Left colon (tissue), 2 donors: ENCODE data around the gene VSTM4. TPM values are rescaled to one million over a fixed set of nuclear protein-coding genes. Genes with fewer than 3 reads are reported as not detected.

ENCODE experiments used
- ATAC-seq: fragments of 200-7000 bp; cut with Tn5 transposase; one replicate; pipeline ENCODE4 v1.9.1; 2020; ENCODE audit warnings: mild to moderate bottlenecking, moderate library complexity
- DNase-seq, 2 donors: peaks; one replicate each; pipeline ENCODE4 v3.0.0-alpha.2; 2020
- intact Hi-C, 2 donors: fragments of 100-400 bp; cut with DNase I in 1 of 2; cut with micrococcal nuclease in 1 of 2; formaldehyde crosslinking; loops; one replicate each; pipeline versions ENCODE4 v1.11.2 to v1.14.0; 2022; cut with DNase I, micrococcal nuclease
- total RNA-seq, 2 donors: library from RNA; stranded (reverse); fragmentation: NEBNext Ultra II Directional; extraction: Animal tissue kit (Norgen Biotek cat#: 25700); gene quantifications; one replicate each; pipeline ENCODE4 v1.2.1, GENCODE V29; 2021
- donor health status: DM: no; HTN: no; CAD: no.
- donor health status: DM: yes; HTN: yes; CAD: no.

VSTM4 gene
- total RNA-seq, 2 donors from 2014 or later, result 1.4 to 3.5 TPM

DNA sequence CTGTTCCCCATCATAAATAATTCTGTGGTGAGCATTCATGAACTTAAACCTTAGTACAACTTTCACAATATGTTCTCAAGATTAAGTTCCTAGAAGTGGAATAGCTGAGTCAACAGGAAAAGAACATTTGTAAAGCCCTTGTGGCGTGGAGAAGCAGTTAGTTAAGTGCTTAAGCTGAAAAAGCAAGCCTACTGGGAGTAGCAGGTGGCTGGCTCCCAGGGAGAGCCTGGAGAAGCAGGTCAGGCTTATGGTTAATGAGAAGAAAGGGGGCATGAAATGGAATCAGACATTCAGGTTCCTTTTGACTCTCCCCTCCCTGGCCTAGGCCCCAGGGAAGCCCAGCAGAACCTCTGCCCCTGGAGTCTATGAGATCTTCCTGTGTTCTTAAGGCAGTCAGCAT, 35.3 kb downstream of the VSTM4 start:
- ATAC-seq, result no peak
- intact Hi-C loops, result no loop called here
- DNase-seq, result no peak

DNA sequence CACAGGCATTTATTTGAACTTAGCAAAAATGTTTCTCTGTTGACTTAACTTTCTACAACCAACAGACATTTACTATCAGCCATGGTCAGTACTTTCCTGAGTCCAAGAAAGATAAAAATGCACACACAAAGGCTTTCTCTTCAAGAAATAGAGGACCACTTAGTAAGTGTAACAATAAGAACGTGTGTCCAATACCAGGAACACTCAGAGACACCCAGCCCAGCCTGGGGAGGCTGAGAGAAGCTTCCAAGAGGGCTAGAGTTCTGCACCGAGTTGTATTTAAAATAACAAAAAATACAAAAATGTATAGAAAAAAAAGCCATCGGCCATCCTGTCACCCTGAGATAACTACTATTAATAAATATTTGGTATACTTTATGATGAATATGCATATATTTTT, 35.8 kb downstream of the VSTM4 start:
- intact Hi-C loops, result no loop called here
- no peak for ATAC-seq
- no peak for DNase-seq

DNA sequence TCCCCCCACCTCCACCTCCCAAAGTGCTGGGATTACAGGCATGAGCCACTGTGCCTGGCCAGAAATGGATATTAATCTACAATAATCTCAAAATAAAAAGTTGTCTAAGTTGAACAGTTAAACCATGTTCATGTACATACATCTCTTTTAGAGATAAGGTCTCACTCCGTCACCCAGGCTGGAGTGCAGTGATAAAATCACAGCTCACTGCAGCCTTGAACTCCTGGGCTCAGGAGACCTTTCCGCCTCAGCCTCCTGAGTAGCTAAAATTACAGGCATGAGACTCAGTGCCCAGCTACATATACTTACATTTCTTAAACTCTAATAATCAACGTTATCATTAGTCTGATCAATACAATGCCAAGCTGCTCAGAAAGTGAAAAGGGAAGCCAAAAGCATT, 36.2 kb downstream of the VSTM4 start:
- no peak for DNase-seq
- ATAC-seq, result no peak
- intact Hi-C loops, result no loop called here

DNA sequence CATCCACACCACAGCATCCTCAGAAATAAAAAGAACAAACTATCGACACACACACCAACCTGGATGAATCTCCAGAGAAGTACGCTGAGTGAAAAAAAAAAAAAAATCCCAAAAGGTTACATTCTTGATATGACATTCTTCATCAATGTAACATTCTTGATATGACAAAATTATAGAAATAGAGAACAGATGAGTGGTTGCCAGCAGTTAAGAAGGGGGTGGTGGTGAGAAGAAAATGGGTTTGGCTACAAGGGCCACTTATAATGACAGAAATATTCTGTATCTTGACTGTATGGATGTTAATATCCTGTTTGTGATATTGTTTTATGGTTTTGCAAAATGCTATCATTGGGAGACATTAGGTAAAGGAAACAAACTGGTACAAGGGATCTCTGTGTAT, 36.9 kb downstream of the VSTM4 start:
- DNase-seq, result no peak
- intact Hi-C loops, result no loop called here
- ATAC-seq, result no peak

DNA sequence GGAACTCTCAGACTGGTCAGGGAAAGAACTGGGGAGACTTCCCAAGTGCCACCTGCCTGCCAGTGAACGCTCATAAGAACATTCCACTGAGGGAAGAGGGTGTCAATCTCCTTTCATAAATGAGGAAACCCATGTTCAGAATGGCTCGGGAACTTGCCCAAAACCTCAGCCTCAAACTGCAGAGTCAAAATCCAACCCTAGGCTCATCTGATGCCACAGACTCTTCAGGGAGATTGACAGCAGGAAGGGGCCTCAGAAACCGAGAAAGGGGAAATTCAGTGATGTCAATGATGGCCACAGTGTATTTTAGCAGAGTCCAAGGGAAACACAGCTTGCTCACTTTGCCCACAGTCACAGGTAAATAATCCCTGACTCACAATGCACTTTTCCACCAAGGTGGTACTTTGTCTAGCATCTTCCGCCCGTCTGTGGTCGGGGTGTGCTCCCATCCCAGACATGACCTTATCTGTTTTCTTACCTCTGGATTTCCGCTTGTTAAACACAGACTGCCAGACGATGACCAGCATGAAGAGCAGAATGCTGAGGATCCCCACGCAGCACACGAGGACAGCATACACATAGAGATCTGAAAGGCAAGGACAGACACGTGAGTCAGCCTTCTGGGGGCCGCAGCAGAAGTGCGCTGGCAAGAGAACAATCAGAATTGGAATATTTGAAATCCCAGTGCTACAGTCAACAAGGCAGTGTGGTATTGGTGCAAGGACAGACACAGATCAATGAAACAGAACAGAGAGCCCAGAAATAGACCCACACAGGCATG, 38.4 kb downstream of the VSTM4 start:
- no peak for DNase-seq
- ATAC-seq, result no peak
- intact Hi-C loops, result no loop called here

DNA sequence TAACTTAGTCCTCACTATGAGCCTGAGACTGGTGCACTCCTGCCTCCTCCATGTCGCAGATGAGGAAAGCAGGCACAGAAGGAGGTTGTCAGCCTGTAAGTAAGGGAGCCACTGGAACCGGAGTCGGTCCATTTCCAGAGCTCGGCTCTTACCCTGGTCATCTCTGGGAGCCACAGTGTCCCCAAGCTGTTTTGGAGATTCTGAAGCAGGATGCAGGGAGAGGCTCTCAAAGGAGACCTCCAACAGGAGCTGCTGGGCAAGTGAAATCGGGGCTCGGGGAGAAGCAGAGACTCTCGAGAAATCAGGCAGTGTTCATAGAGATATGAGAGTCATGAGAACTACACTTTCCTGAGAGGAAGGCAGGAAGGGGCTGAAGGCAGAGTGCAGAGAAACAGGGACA, 39.0 kb downstream of the VSTM4 start:
- no peak for DNase-seq
- ATAC-seq, result no peak
- intact Hi-C loops, result no loop called here

DNA sequence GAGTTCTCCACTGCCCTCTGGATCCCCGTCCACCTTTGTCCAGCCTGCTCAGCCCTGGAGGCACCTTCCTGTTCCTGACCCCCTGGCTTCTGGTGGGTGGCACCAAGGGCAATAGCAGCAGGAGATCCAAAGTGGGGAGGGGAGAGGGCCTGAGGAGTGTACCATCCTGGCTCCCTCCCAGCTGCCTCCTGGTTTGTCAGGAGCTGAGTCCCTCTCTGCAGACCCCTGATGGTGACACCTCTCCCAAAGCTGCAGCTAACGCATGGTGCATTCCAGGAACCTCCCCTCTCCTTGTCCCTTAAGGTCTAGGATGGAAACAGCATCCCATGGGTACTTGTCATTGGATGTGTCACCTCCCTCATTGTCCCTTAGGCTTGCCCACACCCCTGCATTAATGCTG, 39.6 kb downstream of the VSTM4 start:
- intact Hi-C loops, result no loop called here
- no peak for DNase-seq
- ATAC-seq, result no peak

DNA sequence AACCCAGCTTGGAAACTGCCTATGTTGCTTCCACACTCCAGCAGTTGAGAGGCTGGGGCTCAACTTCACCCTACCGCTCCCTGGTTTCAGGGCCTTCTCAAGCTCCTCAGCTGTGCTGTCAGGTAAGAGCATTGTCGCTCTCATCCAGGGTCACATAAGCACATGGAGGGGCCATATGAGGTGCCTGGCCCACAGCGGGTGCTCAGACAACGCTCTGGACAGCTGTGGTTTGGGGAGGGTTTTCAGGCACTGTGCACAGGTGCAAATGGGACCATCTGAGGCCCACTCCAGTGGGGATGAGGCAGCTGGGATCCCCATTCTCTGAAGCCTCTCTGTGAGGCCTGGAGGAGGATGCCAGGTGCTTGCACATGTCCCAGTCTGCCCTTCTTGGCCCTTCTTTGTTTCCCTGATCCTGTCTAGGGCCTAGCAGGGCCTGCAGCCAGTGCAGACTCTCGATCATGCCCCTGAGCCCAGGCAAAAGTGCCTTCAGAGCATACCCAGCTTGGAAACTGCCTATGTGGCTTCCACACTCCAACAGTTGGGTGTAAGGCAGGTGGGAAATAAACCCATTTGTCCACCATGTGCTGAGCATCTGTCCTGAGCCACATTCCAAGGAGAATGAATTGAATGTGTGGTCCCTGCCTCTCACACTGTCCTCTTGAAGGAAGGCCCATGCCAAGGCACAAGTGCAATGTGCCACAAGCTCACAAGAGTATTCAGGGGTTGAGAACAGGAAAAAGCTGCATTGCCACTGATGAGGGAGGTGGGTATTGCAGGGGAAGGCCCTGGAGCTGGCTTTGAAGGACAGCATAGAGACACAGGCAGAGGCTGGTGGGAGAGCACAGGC, 40.3 kb downstream of the VSTM4 start:
- ATAC-seq (no peak), DNase-seq (no peak)
- intact Hi-C loops, result no loop called here

DNA sequence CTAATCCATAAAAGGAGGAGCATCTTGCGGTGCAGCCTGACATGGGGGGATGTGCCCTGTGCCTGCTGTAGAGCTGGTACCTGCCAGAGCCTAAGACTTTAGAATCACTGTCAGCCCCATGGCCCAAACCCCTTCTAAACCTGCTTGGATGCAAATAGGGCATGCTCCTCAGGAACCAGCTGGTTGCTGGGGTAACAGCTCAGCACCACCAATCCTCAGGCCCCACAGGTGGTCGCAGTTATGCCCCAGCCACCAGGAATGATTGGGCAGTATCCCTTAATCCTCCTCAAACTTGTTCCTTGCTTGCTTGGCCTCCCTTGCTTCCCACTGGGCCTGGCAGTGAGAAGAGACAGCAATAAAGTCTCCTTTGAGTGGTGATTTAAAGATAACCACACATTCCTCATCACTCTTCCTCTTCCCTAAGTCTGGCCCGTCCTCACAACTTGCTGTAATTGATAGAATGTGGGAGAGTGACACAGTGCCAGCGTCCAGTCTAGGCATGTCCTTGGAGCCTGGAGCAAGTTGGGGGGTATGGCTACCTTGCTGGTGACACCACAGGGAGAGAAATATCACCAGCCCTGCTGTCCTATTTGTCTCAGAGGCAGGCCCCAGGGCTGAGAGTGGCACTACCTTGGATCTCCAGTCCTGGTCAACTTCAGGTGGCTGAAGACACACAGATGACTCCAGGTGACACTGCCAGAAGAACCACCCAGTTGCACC, 43.0 kb downstream of the VSTM4 start:
- DNase-seq, result no peak
- no peak for ATAC-seq
- intact Hi-C loops, result no loop called here

DNA sequence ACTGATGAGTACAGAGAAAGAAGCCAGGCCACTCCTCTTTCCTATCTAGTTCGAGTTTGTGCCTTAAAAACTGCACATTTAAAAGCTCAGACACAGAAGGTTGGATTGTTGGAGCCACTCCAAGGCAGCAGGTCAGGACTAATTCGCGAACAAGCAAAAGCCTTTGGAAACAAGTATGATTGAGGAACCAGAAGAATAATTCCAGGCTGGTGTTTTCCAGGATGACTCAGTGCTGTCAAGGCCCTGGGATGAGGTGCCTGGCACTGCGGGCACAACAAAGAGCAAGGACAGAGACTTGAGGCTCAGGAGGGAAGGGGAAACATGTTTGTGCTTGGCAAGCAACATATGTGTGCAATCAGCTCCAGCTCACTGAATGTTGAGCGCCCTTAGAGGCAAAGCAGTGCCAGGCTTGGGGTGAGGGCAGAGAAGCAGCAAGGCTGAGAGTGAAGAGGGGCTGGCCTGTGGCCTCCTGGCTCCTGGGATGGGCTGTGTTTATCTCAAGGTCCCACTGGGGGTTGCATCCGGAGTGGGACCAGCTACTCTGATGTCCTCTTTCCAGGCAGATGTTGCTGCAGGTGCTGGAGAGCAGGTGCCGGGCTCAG, 44.1 kb downstream of the VSTM4 start:
- intact Hi-C loops, result no loop called here
- no peak for ATAC-seq

DNA sequence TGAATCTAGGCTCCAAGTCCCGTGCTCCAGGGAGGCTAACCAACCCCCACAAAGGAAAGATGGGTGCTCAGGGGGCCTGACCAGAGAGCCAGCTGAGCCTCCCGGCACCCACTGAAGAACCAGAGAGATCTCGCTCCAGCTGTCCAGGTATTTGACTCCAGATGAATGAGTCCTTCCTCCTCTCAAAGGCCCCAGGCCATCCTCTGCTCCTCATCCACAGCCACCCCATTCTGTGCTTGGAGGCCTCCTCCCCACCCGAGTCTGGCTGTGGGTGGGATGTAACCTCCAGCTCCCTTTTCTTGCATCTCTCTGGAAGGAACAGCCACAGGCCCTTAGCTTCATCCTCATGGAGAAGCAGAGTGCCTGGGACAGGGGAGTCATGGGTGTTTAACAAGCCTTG, 44.6 kb downstream of the VSTM4 start:
- no peak for DNase-seq
- no peak for ATAC-seq
- intact Hi-C loops, result no loop called here

More for the DNA sequence above, 44.1 kb downstream of the VSTM4 start:
- DNase-seq, result no peak

DNA sequence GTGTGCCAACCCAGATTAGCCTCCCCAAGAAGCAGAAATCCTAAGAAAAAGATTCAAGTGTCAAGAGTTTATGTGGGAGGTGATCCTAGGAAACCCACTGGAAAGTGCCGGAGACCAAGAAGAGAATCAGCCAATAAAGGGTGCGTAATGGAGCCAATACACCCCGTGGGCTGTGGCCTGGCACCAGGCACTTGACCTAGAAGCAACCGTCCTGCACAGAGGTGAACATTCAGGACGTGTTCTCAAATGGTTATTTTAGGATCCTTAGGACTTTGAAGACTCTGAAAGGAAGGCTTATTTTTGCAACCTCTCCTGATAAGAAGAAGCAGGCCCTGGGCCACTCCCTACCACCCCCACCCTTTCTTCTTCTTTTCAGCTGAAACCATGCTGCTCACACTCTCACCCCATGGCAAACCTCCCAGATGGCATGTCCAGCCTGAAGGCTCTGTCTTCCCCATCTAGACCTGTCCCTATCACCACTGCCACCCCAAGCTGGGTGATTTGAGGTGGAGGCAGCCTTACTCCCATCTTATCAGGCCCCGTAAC, 46.6 kb downstream of the VSTM4 start:
- intact Hi-C loops, result no loop called here
- no peak for ATAC-seq
- no peak for DNase-seq

DNA sequence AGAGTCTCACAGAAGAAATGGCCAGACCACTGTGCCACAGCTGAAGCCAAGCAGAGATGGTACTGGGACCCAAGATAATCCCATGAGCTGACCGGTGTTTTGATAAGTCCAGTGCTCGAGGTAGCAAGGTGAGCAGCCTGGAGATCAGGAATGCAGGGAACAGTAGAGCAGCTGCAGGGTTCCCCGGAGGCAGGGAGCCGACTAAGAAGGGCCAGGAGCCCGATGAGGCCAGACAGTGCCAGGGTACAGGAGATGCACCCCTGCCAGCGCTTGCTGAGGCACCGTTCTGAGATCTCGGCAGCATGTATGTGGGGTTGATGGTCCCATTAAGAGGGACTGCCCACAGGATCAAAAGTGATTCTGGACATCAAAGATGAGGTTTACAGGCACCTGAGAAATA, 47.1 kb downstream of the VSTM4 start:
- ATAC-seq (no peak), DNase-seq (no peak)
- intact Hi-C loops, result no loop called here

DNA sequence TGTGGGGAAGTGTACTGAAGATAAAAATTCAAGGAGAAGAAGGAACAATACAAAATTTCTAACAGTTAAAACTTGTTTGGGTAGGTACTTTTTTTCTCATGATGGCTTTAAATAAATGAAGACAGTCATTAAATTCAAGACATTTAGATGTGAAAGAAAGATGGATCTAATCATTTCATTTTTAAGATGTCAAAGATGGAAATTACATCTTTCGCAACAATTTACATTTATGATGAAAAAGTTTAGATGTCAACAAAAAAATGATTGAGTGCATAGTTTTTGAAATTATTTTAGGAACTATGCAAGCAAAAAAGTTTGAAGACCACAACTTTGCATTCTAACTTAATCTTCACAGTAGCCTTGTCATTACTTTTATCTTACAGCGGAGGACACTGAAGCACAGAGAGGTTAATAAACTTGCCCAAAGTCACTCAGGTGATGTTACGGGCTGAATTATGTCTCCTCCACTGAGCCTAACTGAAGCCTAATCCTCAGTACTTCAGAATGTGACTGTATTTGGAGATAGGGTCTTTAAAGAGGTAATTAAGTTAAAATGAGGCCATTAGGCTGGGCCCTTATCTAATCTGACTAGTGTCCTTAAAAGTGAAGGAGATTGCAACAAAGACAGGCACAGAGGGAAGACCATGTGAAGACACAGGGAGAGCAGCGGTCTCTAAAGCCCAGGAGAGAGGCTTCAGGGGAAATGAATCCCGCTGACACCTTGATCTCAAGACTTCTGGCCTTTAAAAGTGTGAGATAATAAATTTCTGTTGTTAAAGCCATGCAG, 48.2 kb downstream of the VSTM4 start:
- no peak for DNase-seq
- ATAC-seq, result no peak
- intact Hi-C loops, result no loop called here

DNA sequence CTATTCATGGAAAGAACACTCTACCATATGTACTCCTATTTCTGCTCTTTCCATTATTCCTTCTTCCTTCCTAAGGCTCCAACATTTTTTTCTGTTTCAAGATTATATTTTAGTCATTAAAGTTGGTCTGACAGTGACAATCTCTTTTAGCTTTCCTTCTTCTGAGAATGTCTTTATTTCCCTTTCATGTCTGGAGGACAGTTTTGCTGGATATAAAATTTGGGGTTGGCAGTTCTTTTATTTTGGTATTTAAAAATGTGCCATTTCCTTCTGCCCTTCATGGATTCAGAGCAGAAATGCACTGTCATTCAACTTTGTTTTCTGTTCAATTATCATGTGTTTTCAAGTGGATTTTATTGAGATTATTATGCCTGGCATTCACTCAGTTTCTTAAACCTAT, 53.1 kb downstream of the VSTM4 start:
- ATAC-seq (no peak), DNase-seq (no peak)
- intact Hi-C loops, result no loop called here

DNA sequence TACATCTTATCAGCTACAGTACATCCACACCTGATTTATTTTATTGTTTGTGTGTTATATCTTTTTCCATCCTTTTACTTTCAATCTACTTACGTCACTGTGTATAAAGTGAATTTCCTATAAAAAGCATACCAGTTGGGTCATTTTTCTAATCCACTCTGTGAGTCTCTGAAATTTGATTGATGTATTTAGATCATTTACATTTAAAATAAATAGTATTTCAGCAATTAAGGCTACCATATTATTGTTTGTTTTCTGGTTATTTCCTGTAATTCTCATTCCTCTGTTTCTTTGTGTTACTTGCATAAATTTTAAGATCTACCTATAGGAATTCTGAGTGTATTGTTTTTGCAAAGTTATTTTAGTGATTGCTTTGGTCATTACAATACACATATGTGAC, 53.7 kb downstream of the VSTM4 start:
- intact Hi-C loops, result no loop called here
- no peak for DNase-seq

DNA sequence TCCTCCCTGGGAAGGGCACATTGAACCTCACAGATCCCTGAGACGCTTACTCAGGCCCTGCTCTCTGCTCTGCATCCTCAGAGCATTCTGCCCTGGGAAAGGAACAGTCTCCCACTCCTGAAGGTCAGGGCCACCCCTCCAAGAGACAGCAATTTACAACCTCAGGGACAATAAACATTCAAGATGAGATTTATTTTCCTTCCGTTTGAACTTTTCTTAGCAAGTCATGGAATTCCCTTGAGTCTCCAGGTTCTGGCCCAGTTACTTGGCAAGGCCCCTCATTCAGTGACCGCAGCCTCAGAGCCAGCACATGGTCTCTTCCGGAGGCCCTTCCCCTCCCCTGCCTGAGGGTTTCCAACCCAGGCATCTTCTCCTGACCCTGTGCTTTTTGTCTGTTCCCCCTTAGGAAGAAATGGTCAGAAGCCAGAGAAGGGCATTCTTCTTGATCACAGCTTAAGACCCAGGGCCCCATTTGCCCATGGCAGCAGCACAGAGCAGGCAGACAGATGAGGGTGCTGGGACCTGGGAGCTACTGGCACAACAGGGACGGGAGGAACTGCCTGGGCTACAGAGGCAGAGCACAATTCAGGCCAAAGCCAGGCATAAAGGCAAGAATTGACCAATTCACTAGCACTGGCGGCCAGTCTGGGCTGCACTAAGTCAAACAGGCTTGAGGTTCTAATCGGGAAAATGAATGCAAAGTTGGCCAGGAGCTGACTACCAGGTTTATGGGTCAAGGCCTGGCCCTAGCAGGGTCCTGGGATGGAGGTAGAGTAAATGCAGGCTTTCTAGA, 56.7 kb downstream of the VSTM4 start:
- intact Hi-C loops, result no loop called here
- ATAC-seq (no peak), DNase-seq (no peak)

More for the DNA sequence above, 53.7 kb downstream of the VSTM4 start:
- no peak for ATAC-seq
